SK-N-MC (cell line): ENCODE measurements around the gene PPP6R2.

Source experiments
- FOXP2 ChIP-seq: optimal IDR thresholded peaks from 2 replicates; pipeline ENCODE3; 2011; ENCODE audit warnings: mild to moderate bottlenecking, moderate library complexity; ENCODE audit not compliant: insufficient read depth; ENCODE audit errors: extremely low read length, control extremely low read depth
- POLR2AphosphoS5 ChIP-seq: IDR thresholded peaks from 2 replicates; pipeline ENCODE4 v1.6.1; 2012; ENCODE audit warnings: mild to moderate bottlenecking, low read depth, low read length, borderline replicate concordance

DNA sequence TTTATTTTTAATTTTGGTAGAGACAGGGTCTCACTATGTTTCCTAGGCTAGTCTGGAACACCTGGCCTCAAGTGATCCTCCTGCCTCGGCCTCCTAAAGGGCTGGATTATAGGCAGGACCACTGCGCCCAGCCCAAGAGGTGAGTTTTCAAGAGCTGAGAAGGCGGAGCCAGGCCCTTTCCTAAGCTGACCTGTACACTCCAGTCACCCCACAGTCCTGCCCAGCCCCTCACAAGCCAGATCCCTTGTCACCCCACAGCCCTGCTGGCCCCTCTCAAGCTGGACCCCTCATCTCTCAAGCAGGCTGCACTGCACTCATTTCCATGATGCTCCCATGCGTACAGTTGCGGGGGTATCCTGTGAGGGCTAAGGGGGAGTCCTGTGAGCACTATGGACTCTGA is 19.2 kb upstream of the PPP6R2 start:
- TF ChIP-seq POLR2AphosphoS5 = no peak
- TF ChIP-seq FOXP2 = no peak
